ENCODE data around the gene SH3RF3.

SH3RF3 gene

GRCh38 chr2:109203246-109204011 lies 74.4 kb downstream of the SH3RF3 start:
- DNase-seq (ENCODE audit: low spot score), result no peak

- no peak for DNase-seq (ENCODE audit: low spot score)
Measured at GRCh38 chr2:109204412-109204811, 75.4 kb downstream of the SH3RF3 start.

- DNase-seq (ENCODE audit: low spot score), result no peak
Measured at GRCh38 chr2:109205447-109205846, 76.4 kb downstream of the SH3RF3 start.

GRCh38 chr2:109206569-109207146 lies 77.7 kb downstream of the SH3RF3 start:
- no peak for DNase-seq (ENCODE audit: low spot score)

GRCh38 chr2:109207176-109207575 lies 78.2 kb downstream of the SH3RF3 start:
- no peak for DNase-seq (ENCODE audit: low spot score)

GRCh38 chr2:109208071-109208950 lies 79.3 kb downstream of the SH3RF3 start:
- DNase-seq (ENCODE audit: low spot score), result no peak

- no peak for DNase-seq (ENCODE audit: low spot score)
Measured at GRCh38 chr2:109208951-109209335, 79.9 kb downstream of the SH3RF3 start.

- no peak for DNase-seq (ENCODE audit: low spot score)
Measured at GRCh38 chr2:109209412-109209811, 80.4 kb downstream of the SH3RF3 start.

- DNase-seq (ENCODE audit: low spot score), result no peak
Measured at GRCh38 chr2:109209941-109210340, 80.9 kb downstream of the SH3RF3 start.

- no peak for DNase-seq (ENCODE audit: low spot score)
Measured at GRCh38 chr2:109210431-109211200, 81.6 kb downstream of the SH3RF3 start.

- no peak for DNase-seq (ENCODE audit: low spot score)
Measured at GRCh38 chr2:109211315-109211714, 82.3 kb downstream of the SH3RF3 start.

GRCh38 chr2:109212836-109213563 lies 84.0 kb downstream of the SH3RF3 start:
- DNase-seq (ENCODE audit: low spot score), result no peak

GRCh38 chr2:109213646-109214433 lies 84.8 kb downstream of the SH3RF3 start:
- DNase-seq (ENCODE audit: low spot score), result no peak

GRCh38 chr2:109214651-109215371 lies 85.8 kb downstream of the SH3RF3 start:
- no peak for DNase-seq (ENCODE audit: low spot score)

GRCh38 chr2:109215866-109216265 lies 86.9 kb downstream of the SH3RF3 start:
- DNase-seq (ENCODE audit: low spot score), result no peak

GRCh38 chr2:109216332-109216731 lies 87.3 kb downstream of the SH3RF3 start:
- no peak for DNase-seq (ENCODE audit: low spot score)

GRCh38 chr2:109217362-109218086 lies 88.5 kb downstream of the SH3RF3 start:
- DNase-seq (ENCODE audit: low spot score), result no peak

GRCh38 chr2:109218087-109218791 lies 89.2 kb downstream of the SH3RF3 start:
- DNase-seq (ENCODE audit: low spot score), result no peak

GRCh38 chr2:109218792-109219126 lies 89.8 kb downstream of the SH3RF3 start:
- no peak for DNase-seq (ENCODE audit: low spot score)
